Dermis lymphatic vessel endothelial cell (primary cell): ENCODE measurements around the gene PRKAA1. TPM values are rescaled to one million over a fixed set of nuclear protein-coding genes. Genes with fewer than 3 reads are reported as not detected.

Source experiments
- total RNA-seq: library from RNA; depleted of rRNA; stranded (reverse); fragments of >200 nt; gene quantifications from 2 replicates; pipeline ENCODE4 v1.2.1, GENCODE V29; 2014

PRKAA1 gene
- 118 and 144 TPM in 2 replicates for total RNA-seq

GRCh38 chr5:40798012-40798800, at the start of gene PRKAA1:
TSS of gene PRKAA1 (minus strand) at chr5:40798374. CDS start at chr5:40798189, 185 bp downstream.

GRCh38 chr5:40841068-40841805, 43.1 kb upstream of the PRKAA1 start, which contains the start of gene CARD6:
TSS of gene CARD6 (plus strand) at chr5:40841367. CDS start at chr5:40841383, 16 bp downstream.

DNA sequence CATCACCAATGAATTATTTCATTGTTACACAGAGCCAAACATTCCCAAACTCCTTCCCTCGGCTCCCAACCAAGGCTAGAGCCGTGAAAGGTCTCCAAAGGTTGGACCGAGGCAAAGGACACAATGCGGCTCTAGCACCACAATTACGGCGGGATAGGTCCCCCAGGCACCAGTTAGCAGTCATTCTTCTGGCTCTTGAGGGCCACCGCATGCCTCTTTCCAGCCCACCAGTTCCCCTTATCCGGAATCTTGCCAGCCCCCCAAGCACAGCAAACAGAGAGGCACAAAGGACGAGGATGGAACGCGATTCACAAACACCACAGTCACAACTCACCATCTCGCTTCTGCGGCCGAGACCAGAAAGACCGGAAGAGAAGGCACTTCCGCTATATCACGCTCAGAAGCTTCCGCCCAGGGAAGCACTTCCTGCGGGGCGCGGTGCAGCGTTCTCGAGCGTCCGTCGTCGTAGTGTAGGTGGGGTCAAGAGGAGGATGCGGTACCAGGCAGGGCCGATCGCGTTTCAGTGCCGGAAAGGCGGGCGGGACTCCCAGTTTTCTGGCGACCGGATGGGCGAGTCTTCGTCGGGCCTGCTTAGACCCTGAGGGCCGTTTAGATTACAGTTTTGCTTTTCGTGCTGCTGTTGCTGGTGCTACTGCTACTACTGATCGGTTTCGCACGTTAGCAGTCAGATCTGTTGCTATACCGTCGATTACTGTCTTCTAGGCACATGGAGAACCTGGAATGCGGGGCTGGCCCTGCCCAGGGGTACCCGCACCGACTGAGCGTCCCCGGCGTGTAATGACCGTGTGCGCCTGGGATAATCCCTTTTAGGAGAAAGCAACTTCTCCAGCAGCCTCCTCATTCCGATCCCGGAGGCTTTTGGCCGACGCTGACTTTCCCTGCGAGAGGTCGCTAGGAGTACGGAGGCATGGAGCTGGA, 36.9 kb upstream of the PRKAA1 start, which contains the start of gene RPL37:
RPL37 (minus strand) TSS at position 374 of the 939 bp plus-strand sequence; CDS start at position 337, 37 bp downstream.

GRCh38 chr5:40755407-40756365, 42.5 kb downstream of the PRKAA1 start, which contains the start of gene TTC33:
TSS of gene TTC33 (minus strand) at chr5:40755961. CDS start at chr5:40747018, 8,943 bp downstream.

Other genes starting within 250 kb of the PRKAA1 start
- 3.7 and 4.9 TPM in 2 replicates for gene PTGER4, start 118.5 kb downstream of the PRKAA1 start, total RNA-seq
- gene TTC33, start 42.4 kb downstream of the PRKAA1 start, total RNA-seq: 18.5 and 22.8 TPM in 2 replicates
- gene RPL37, start 36.8 kb upstream of the PRKAA1 start, total RNA-seq: 3,165 and 3,243 TPM in 2 replicates
- gene CARD6, start 43.0 kb upstream of the PRKAA1 start, total RNA-seq: 44.2 and 50.4 TPM in 2 replicates
- 0.09 and 0.33 TPM in 2 replicates for gene C7, start 111.1 kb upstream of the PRKAA1 start, total RNA-seq